IMR-90 (cell line): ENCODE measurements around the gene C1orf116. TPM values are rescaled to one million over a fixed set of nuclear protein-coding genes. Genes with fewer than 3 reads are reported as not detected.

Experiments used
- ATAC-seq: fragments of 200-7000 bp; cut with Tn5 transposase; 2 replicates; pipeline ENCODE4 v1.9.1; 2020; ENCODE audit warnings: low read depth, mild to moderate bottlenecking, moderate library complexity
- BruUV-seq: library from RNA; stranded (reverse); fragments of 400-500 nt; replicated peaks from 2 replicates; lab custom pipeline; 2021; lab: Mats Ljungman, UMichigan
- CTCF ChIA-PET: fragments of 300-600 bp; formaldehyde crosslinking; extraction: SDS; loops from one replicate; lab custom pipeline; 2021; ENCODE audit warnings: antibody characterized with exemption; lab: Yijun Ruan, JAX
- POLR2A ChIA-PET: fragments of 300-600 bp; sonication (Branson Sonifier 250); formaldehyde crosslinking; loops from one replicate; lab custom pipeline; 2022; ENCODE audit warnings: antibody characterized with exemption; ENCODE audit not compliant: unreplicated experiment; lab: Charles Lee
- DNase-seq: peaks from one replicate; pipeline ENCODE4 v3.0.0; 2013
- H2AFZ ChIP-seq: replicated peaks from 2 replicates; pipeline ENCODE3; 2013; ENCODE audit warnings: low read length, mild to moderate bottlenecking; ENCODE audit not compliant: poor library complexity
- H2AK5ac ChIP-seq: 2 replicates; pipeline ENCODE4 v1.6.1; 2013; ENCODE audit warnings: low read depth, low read length, inconsistent platforms
- H2AK9ac ChIP-seq: replicated peaks from 2 replicates; pipeline ENCODE3; 2013; ENCODE audit warnings: mild to moderate bottlenecking, low read depth, low read length, moderate library complexity; ENCODE audit not compliant: poor library complexity
- H2BK120ac ChIP-seq: 2 replicates; pipeline ENCODE4 v1.6.1; 2013; ENCODE audit warnings: low read depth, low read length, inconsistent platforms
- H2BK15ac ChIP-seq: 3 replicates; pipeline ENCODE4 v1.6.1; 2013; ENCODE audit warnings: low read depth, low read length, inconsistent platforms
- H2BK20ac ChIP-seq: 2 replicates; pipeline ENCODE4 v1.6.1; 2013; ENCODE audit warnings: low read depth, mild to moderate bottlenecking, inconsistent platforms, low read length, moderate library complexity
- H2BK5ac ChIP-seq: 2 replicates; pipeline ENCODE4 v1.6.1; 2013; ENCODE audit warnings: mild to moderate bottlenecking, low read depth, low read length, inconsistent platforms; ENCODE audit not compliant: poor library complexity, severe bottlenecking
- H3K14ac ChIP-seq: replicated peaks from 2 replicates; pipeline ENCODE4 v1.6.1; 2013; ENCODE audit warnings: low read depth, low read length, inconsistent platforms
- H3K18ac ChIP-seq: 2 replicates; pipeline ENCODE4 v1.6.1; 2013; ENCODE audit warnings: low read depth, low read length, control low read depth
- H3K23ac ChIP-seq: 2 replicates; pipeline ENCODE4 v1.6.1; 2013; ENCODE audit warnings: low read depth, low read length, inconsistent platforms
- H3K27ac ChIP-seq: 2 replicates; pipeline ENCODE4 v1.5.1; 2013; ENCODE audit warnings: mild to moderate bottlenecking, control low read depth, low read length; ENCODE audit not compliant: insufficient read depth
- H3K27me3 ChIP-seq: 2 replicates; pipeline ENCODE4 v1.6.1; 2013; ENCODE audit warnings: low read length; ENCODE audit not compliant: control insufficient read depth, insufficient read depth
- H3K36me3 ChIP-seq: 2 replicates; pipeline ENCODE4 v1.6.1; 2013; ENCODE audit warnings: low read length, mixed read lengths; ENCODE audit not compliant: control insufficient read depth, insufficient read depth
- H3K4ac ChIP-seq: 2 replicates; pipeline ENCODE4 v1.6.1; 2013; ENCODE audit warnings: low read depth, low read length, inconsistent platforms
- H3K4me1 ChIP-seq: 2 replicates; pipeline ENCODE4 v1.6.1; 2013; ENCODE audit warnings: low read length, mixed read lengths; ENCODE audit not compliant: control insufficient read depth, insufficient read depth
- H3K4me2 ChIP-seq: 2 replicates; pipeline ENCODE4 v1.6.1; 2013; ENCODE audit warnings: low read depth, mild to moderate bottlenecking, control low read depth, low read length, moderate library complexity
- H3K4me3 ChIP-seq: 2 replicates; pipeline ENCODE4 v1.5.1; 2013; ENCODE audit warnings: low read depth, mild to moderate bottlenecking, control low read depth, low read length, moderate library complexity; ENCODE audit not compliant: insufficient read depth
- H3K56ac ChIP-seq: 2 replicates; pipeline ENCODE4 v1.6.1; 2013; ENCODE audit warnings: low read length, inconsistent platforms; ENCODE audit not compliant: insufficient read depth; ENCODE audit errors: extremely low read depth
- H3K79me1 ChIP-seq, 2 experiments: 2 replicates each; pipeline ENCODE4 v1.6.1; 2013; ENCODE audit warnings: low read length in 2 of 2, inconsistent platforms in 1 of 2, low read depth in 1 of 2
- H3K9ac ChIP-seq: 2 replicates; pipeline ENCODE4 v1.6.1; 2013; ENCODE audit warnings: low read depth, low read length, control low read depth
- H3K9me1 ChIP-seq: 2 replicates; pipeline ENCODE4 v1.6.1; 2013; ENCODE audit warnings: low read length, inconsistent platforms; ENCODE audit not compliant: insufficient read depth
- H3K9me3 ChIP-seq: 2 replicates; pipeline ENCODE4 v1.6.1; 2013; ENCODE audit warnings: low read length; ENCODE audit not compliant: control insufficient read depth, insufficient read depth
- H4K20me1 ChIP-seq: 2 replicates; pipeline ENCODE4 v1.6.1; 2013; ENCODE audit warnings: low read length, inconsistent platforms; ENCODE audit not compliant: insufficient read depth
- H4K5ac ChIP-seq: 2 replicates; pipeline ENCODE4 v1.6.1; 2013; ENCODE audit warnings: mild to moderate bottlenecking, low read depth, low read length, control low read depth
- H4K8ac ChIP-seq, 2 experiments: 2 replicates each; pipeline ENCODE4 v1.6.1; 2013; ENCODE audit warnings: low read depth in 2 of 2, low read length in 2 of 2, control low read depth in 1 of 2, inconsistent platforms in 1 of 2
- H4K91ac ChIP-seq: 2 replicates; pipeline ENCODE4 v1.6.1; 2013; ENCODE audit warnings: low read depth, low read length, inconsistent platforms; ENCODE audit not compliant: insufficient read depth
- MXI1 ChIP-seq: IDR thresholded peaks from 2 replicates; pipeline ENCODE4 v1.6.1; 2012; ENCODE audit warnings: low read depth, mild to moderate bottlenecking, low read length, moderate library complexity, borderline replicate concordance
- SMC3 ChIP-seq: fragments of 150-350 bp; IDR thresholded peaks from 2 replicates; pipeline ENCODE4 v1.6.1; 2016; ENCODE audit warnings: low read depth, mild to moderate bottlenecking, antibody characterized with exemption, low read length, moderate library complexity
- WGBS, 2 experiments: methylation state at CpG; one replicate each; pipeline versions ENCODE4 v1.1.5 to v1.1.7; 2013; ENCODE audit warnings: missing lambda C conversion rate in 2 of 2; ENCODE audit not compliant: insufficient read length in 1 of 2; ENCODE audit errors: extremely low coverage in 2 of 2; 5-methylcytosine and 5-hydroxymethylcytosine counted together
- dilution Hi-C: fragments of 300-500 bp; cut with HindIII; formaldehyde crosslinking; loops from one replicate; pipeline ENCODE4 v1.14.3; 2018; ENCODE audit warnings: low sequenced_read_pairs; ENCODE audit not compliant: unreplicated experiment
- in situ Hi-C: fragments of 300-500 bp; cut with MboI; formaldehyde crosslinking; loops from 3 replicates; pipeline ENCODE4 v1.14.3; 2019; ENCODE audit warnings: low sequenced_read_pairs, inconsistent platforms, mixed read lengths
- intact Hi-C: fragments of 100-400 bp; cut with micrococcal nuclease; formaldehyde crosslinking; loops from 2 replicates; pipeline ENCODE4 v1.10.0; 2022
- polyA plus RNA-seq, 3 experiments: library from polyadenylated mRNA; depleted of rRNA; stranded (reverse); fragments of >200 nt; gene quantifications; 2 replicates each; pipeline ENCODE4 v1.2.3, GENCODE V29; 2012; ENCODE audit warnings: low replicate concordance in 1 of 3
- total RNA-seq: library from RNA; depleted of rRNA; stranded (reverse); fragments of >200 nt; gene quantifications from 2 replicates; pipeline ENCODE4 v1.2.3, GENCODE V29; 2012
- TF ChIP-seq, protein P1 (sequence below): fragments of 150-350 bp; IDR thresholded peaks from 2 replicates; pipeline ENCODE4 v1.6.1; 2017; ENCODE audit warnings: mild to moderate bottlenecking, antibody characterized with exemption, low read length, low read depth

Gene C1orf116
- total and polyA plus RNA-seq, 2 of the 4 experiments (the other 2 are of a cell fraction), result under 0.01 to 0.03 TPM

GRCh38 chr1:206974140-206974539 is 58.4 kb downstream of the C1orf116 start:
- intact Hi-C loops, result no loop called here
- H3K27ac ChIP-seq, result no peak overlapping the region
- no peak for TF ChIP-seq MXI1
- TF ChIP-seq, protein P1, sequence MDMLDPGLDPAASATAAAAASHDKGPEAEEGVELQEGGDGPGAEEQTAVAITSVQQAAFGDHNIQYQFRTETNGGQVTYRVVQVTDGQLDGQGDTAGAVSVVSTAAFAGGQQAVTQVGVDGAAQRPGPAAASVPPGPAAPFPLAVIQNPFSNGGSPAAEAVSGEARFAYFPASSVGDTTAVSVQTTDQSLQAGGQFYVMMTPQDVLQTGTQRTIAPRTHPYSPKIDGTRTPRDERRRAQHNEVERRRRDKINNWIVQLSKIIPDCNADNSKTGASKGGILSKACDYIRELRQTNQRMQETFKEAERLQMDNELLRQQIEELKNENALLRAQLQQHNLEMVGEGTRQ, result peak; percentile 22; the same call in 1 of the 2 replicates
- no peak for TF ChIP-seq SMC3
- no peaks in the 10 kb centered on the region for H3K9me3 ChIP-seq
- no peak overlapping the region for H3K23ac ChIP-seq
- H2BK15ac ChIP-seq, result no peak overlapping the region
- CTCF ChIA-PET, result no interaction called here
- 0 out of 2 replicates have a peak, but pooled peaks cover 2% of the 10 kb centered on the region for H3K9me1 ChIP-seq
- H3K4me2 ChIP-seq, result no peak overlapping the region
- no peak overlapping the region for H3K14ac ChIP-seq
- H4K91ac ChIP-seq, result no peak overlapping the region
- H4K5ac ChIP-seq, result no peak overlapping the region
- no peak overlapping the region for H2AFZ ChIP-seq
- no peak overlapping the region for H2BK5ac ChIP-seq
- in situ Hi-C loops, result no loop called here
- H3K56ac ChIP-seq, result no peak overlapping the region
- H3K27me3 ChIP-seq, result peaks cover 50% of the 10 kb centered on the region
- H3K18ac ChIP-seq, result no peak overlapping the region
- H3K4me1 ChIP-seq, result no peaks in the 10 kb centered on the region
- no peak overlapping the region for H4K8ac ChIP-seq
- no peaks in the 10 kb centered on the region for H3K79me1 ChIP-seq
- POLR2A ChIA-PET, result no interaction called here
- no peak overlapping the region for H2BK120ac ChIP-seq
- no peak overlapping the region for H3K4me3 ChIP-seq
- BruUV-seq, result no TSS peak
- H2AK5ac ChIP-seq, result no peak overlapping the region
- dilution Hi-C loops, result no loop called here
- no peak overlapping the region for H2AK9ac ChIP-seq
- no peak overlapping the region for H3K9ac ChIP-seq
- no peaks in the 10 kb centered on the region for H3K36me3 ChIP-seq
- no peaks in the 10 kb centered on the region for H4K20me1 ChIP-seq
- H3K4ac ChIP-seq, result no peak overlapping the region
- no peak overlapping the region for H2BK20ac ChIP-seq
- ATAC-seq (no peak), DNase-seq (no peak)
- no CpG with 5 or more reads among the region's 3 CpGs for WGBS, 2 experiments
